ENCODE results near the gene TMEM183A. TPM values are rescaled to one million over a fixed set of nuclear protein-coding genes. Genes with fewer than 3 reads are reported as not detected.

Gene TMEM183A
- total and polyA plus RNA-seq, 2 of the 4 experiments (the other 2 are of a cell fraction) = 56.8 to 63.1 TPM

- H3K4ac ChIP-seq (ENCODE audit: low read depth, low read length) = no peak overlapping the region
- ATAC-seq (ENCODE audit: low read depth) (no peak), DNase-seq (no peak)
- H2BK15ac ChIP-seq (ENCODE audit: low read depth, low read length) = no peak overlapping the region
- POLR2A ChIA-PET (ENCODE audit: unreplicated experiment) = no interaction called here
- H3K23ac ChIP-seq (ENCODE audit: low read depth, low read length) = no peak overlapping the region
- no peak overlapping the region for H3K9ac ChIP-seq (ENCODE audit: low read depth, low read length)
- H2BK120ac ChIP-seq (ENCODE audit: low read depth, low read length) = no peak overlapping the region
- no CpG with 5 or more reads among the region's 4 CpGs for WGBS, 2 experiments (ENCODE audit: extremely low coverage in 2 of 2, insufficient read length in 1 of 2)
- TF ChIP-seq NFE2L2 (IDR thresholded peaks at IDR 0.05; ENCODE audit: low read depth, low read length) (no peak), SMC3 (IDR thresholded peaks at IDR 0.05; ENCODE audit: low read depth, low read length) (no peak), MAZ (IDR thresholded peaks at IDR 0.05; ENCODE audit: borderline replicate concordance, low read depth, low read length) (no peak), RFX5 (IDR thresholded peaks at IDR 0.05; ENCODE audit: low read depth, low read length) (no peak), FOS (IDR thresholded peaks at IDR 0.05; ENCODE audit: low read depth, low read length) (no peak)
- no peak overlapping the region for H3K18ac ChIP-seq (ENCODE audit: low read depth, low read length)
- H2BK5ac ChIP-seq (ENCODE audit: low read depth, low read length, poor library complexity, severe bottlenecking) = no peak overlapping the region
- intact Hi-C loops (cut with micrococcal nuclease) = no loop called here
- in situ Hi-C loops (cut with MboI; ENCODE audit: low sequenced_read_pairs) = no loop called here
- CTCF ChIA-PET = interaction anchor here (1.6 kb wide), 1 partner anchor 12 kb away, joined by 5 read pairs; no protein-coding TSS in a partner anchor
- peaks cover 6% of the 10 kb centered on the region for H3K9me1 ChIP-seq (ENCODE audit: insufficient read depth, low read length)
- H2AFZ ChIP-seq (replicated peaks; ENCODE audit: low read length, poor library complexity) = no peak overlapping the region
- no peak overlapping the region for H2AK9ac ChIP-seq (replicated peaks; ENCODE audit: low read depth, low read length, poor library complexity)
- no peak overlapping the region for H3K4me3 ChIP-seq (ENCODE audit: insufficient read depth, low read depth, low read length)
- peaks cover 8% of the 10 kb centered on the region for H3K4me1 ChIP-seq (ENCODE audit: control insufficient read depth, insufficient read depth, low read length)
- H3K14ac ChIP-seq (replicated peaks; ENCODE audit: low read depth, low read length) = no peak overlapping the region; the same call in 1 of the 2 replicates
- H3K36me3 ChIP-seq (ENCODE audit: control insufficient read depth, insufficient read depth, low read length) = peaks cover 18% of the 10 kb centered on the region
- H3K27ac ChIP-seq (ENCODE audit: insufficient read depth, low read length) = no peak overlapping the region
- H4K8ac ChIP-seq (ENCODE audit: low read depth in 2 of 2, low read length in 2 of 2) = no peak overlapping the region
- no peak overlapping the region for H3K56ac ChIP-seq (ENCODE audit: extremely low read depth, insufficient read depth, low read length)
- no peaks in the 10 kb centered on the region for H4K20me1 ChIP-seq (ENCODE audit: insufficient read depth, low read length)
- no peak overlapping the region for H4K91ac ChIP-seq (ENCODE audit: insufficient read depth, low read depth, low read length)
- no peaks in the 10 kb centered on the region for H3K9me3 ChIP-seq (ENCODE audit: control insufficient read depth, insufficient read depth, low read length)
- no peak overlapping the region for H3K4me2 ChIP-seq (ENCODE audit: low read depth, low read length)
- no peak overlapping the region for H2BK20ac ChIP-seq (ENCODE audit: low read depth, low read length)
- H2AK5ac ChIP-seq (ENCODE audit: low read depth, low read length) = no peak overlapping the region
- H3K27me3 ChIP-seq (ENCODE audit: control insufficient read depth, insufficient read depth, low read length) = peaks cover 3% of the 10 kb centered on the region; the same call in 1 of the 2 replicates
- H3K79me1 ChIP-seq (ENCODE audit: low read depth in 1 of 2, low read length in 2 of 2) = no peaks in the 10 kb centered on the region
- BruUV-seq (replicated peaks) = no TSS peak
- H4K5ac ChIP-seq (ENCODE audit: low read depth, low read length) = no peak overlapping the region
- dilution Hi-C loops (cut with HindIII; ENCODE audit: low sequenced_read_pairs, unreplicated experiment) = no loop called here
Observed at GRCh38 chr1:203050826-203051225, 43.7 kb downstream of the TMEM183A start.
